RCC 7860 (cell line): ENCODE measurements around the gene MEF2B.
"Not testable (repeated sequence)": the region's sequence is repeated elsewhere in the genome, so short reads cannot be mapped to it uniquely, and the experiment has no call there.

Source experiments
- DNase-seq: peaks from one replicate; pipeline ENCODE4 v3.0.0-alpha.2; 2015; ENCODE audit warnings: low spot score
- FAIRE-seq: peaks from 2 replicates; lab custom pipeline; 2012; peaks lifted over from hg19 to GRCh38; lab: Jason Lieb, UNC

The MEF2B gene

DNA sequence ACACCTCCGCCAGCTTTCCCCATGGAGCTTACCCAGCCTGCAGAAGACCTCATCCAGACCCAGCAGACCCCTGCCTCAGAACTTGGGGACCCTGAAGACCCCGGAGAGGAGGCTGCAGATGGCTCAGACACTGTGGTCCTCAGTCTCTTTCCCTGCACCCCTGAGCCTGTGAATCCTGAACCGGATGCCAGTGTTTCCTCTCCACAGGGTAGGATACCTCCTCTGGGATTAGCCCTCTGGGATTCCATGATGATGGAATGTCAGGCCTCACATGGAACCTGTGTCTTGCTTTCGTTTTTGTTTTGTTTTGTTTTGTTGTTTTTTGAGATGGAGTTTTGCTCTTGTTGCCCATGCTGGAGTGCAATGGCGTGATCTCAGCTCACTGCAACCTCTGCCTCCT, 23.9 kb upstream of the MEF2B start:
- no peak for FAIRE-seq
- no peak for DNase-seq

DNA sequence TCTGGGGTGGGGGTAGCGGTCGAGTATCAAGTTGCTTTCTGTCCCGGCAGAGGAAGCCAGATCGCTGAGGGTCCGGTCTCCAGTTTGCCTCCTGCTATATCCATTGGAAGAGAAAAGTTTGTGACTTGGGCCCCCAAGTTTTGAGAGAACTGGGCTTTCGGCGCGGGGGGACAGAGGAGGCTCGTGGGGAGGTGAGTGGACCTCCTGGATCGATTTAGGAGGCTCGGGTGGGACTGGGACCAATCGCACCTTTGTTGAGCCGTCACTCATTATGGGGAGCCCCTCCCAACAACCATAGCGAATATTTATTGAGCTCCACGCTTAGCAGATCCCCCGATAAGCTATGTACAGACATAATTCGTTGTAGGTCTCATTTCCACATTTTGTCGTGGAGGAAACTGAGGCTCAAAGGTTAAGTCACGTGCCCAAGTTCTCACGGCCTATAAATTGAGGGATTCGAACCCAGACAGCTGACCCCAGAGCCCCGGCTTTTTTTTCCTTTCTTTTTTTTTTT, 22.9 kb upstream of the MEF2B start:
- FAIRE-seq (no peak), DNase-seq (no peak)

- peak; percentile 93 for FAIRE-seq
Measured at GRCh38 chr19:19192078-19192882, 22.2 kb upstream of the MEF2B start, which contains the start of the genes BORCS8 and RFXANK. Gene BORCS8 (minus strand): TSS chr19:19192152. CDS start chr19:19192117, 35 bp downstream. Gene RFXANK (plus strand): TSS chr19:19192258. CDS start chr19:19193947, 1,689 bp downstream.

DNA sequence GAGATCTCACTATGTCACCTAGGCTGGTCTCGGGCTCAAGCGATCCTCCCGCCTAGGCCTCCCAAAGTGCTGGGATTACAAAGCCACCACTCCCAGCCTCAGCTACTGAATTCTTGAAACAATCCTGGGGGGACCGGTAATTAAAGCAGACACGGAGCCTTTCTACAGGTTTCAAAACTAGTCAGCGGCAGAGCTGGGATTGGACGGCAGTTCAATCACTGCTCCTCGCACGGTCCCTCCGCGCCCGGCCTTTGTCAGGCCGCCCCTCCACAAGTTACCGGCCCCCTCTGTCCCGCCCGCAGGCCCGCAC, 21.7 kb upstream of the MEF2B start:
- FAIRE-seq (no peak), DNase-seq (no peak)

More at GRCh38 chr19:19192078-19192882, 22.2 kb upstream of the MEF2B start, which contains the start of the genes BORCS8 and RFXANK:
- DNase-seq = peak; percentile 95

- DNase-seq = no peak
- no peak for FAIRE-seq
Measured at GRCh38 chr19:19186742-19187141, 16.7 kb upstream of the MEF2B start.

DNA sequence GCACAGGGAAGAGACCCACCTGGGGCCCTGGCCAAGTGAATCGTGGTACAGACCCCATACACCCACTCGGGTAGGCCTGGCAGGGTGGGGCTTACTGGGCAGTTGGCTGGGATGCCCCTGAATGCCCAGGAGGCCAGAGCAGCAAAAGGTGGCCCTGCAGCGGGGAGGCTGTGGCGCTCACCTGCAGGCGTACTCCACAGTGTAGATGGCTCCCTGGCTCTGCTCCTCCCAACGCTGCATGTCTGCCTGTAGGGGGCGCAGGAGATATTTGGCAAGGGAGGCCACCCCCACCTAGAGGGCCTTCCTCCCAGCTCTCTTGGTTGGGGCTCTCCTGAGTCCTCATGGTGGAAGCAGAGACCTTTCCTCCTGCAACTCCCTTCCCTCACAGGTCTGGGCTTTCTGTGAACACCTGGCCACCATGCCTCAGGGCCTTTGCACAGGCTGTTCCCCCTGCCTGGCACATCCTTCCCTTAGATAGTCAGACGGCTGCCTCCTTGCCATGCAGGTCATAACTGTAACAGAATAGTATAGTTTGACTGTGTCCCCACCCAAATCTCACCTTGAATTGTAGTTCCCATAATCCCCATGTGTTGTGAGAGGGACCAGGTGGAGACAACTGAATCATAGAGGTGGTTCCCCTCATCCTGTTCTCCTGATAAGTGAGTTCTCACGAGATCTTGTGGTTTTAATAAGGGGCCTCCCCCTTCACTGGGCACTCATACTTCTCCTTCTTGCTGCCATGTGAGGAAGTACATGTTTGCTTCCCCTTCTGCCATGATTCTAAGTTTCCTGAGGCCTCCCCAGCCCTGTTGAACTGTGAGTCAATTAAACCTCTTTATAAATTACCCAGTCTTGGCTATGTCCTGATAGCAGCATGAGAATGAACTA, 16.0 kb upstream of the MEF2B start:
- no peak for FAIRE-seq
- peak; percentile 13 for DNase-seq

DNA sequence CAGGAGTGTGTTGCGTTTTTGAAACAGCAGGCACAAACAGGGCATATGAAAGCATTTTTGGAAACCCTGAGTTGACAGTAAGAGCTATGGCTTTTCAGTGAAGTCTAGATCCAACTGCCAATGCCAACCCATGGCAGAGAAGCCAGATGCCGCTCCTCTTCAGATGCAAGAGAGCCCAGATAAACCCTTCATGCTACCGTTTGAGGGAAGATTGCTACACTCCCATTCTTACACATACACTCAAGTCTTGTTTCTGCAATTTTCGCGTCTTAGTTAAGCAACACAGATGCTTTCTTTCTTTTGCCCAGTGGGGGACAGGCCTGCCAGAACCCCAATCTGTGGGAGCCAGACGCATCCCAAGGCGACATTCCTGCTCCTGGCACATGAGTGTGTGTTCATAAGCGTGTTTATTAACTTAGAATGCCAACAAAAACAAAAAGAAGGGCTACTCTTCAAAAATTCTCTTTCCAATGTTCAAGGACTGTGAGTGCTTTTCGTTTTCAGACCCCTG, 11.5 kb upstream of the MEF2B start:
- DNase-seq = no peak
- no peak for FAIRE-seq

DNA sequence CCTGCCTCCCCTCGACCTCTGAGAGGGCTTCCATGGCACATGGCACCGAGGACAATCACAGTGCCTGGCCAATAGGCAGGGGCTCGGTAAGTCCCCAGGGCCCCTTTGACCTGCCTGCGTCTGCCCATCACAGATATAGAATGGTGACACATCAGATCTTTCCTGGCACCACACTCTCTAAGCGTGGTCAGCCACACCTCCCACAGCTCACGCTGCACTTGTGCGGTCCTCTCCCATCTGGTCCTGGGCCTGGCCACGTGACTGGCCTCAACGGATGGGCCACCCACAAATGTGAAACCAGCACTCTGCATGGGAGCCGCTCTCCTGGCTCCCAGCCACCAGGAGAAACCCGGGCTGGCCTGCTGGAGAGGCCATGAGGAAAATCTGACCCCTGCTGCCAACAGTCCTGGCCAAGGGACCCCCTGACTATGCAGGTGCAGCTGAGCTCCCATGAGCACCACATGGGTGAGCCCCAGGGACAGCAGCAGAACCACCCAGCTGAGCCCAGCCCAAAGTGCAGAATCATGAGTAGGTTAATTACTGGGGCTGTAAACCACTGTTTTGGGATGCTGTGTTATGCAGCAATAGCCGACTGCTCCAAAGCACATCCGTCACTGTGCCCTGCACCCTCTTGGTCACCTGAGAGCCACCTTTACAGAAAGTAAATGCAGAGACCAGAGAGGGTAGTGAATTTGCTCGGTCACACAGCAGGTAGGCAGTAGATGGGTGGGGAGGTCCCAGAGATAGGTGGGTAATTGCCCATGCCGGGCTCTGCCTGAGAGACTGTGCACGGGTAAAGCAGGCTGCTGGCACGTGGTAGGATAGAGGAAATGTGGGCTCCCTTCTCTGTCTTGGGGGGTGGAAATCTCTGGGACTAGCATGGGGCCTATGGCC, 9.7 kb upstream of the MEF2B start:
- DNase-seq = no peak
- FAIRE-seq = no peak

- FAIRE-seq (no peak), DNase-seq (no peak)
Measured at GRCh38 chr19:19176950-19177349, 6.9 kb upstream of the MEF2B start.

GRCh38 chr19:19173243-19173642, 3.2 kb upstream of the MEF2B start:
- FAIRE-seq, DNase-seq: not testable (repeated sequence)

GRCh38 chr19:19171821-19172532, 1.9 kb upstream of the MEF2B start:
- DNase-seq = no peak

GRCh38 chr19:19170873-19171672, 1.0 kb upstream of the MEF2B start:
- DNase-seq = no peak
- no peak for FAIRE-seq

More at GRCh38 chr19:19171821-19172532, 1.9 kb upstream of the MEF2B start:
- no peak for FAIRE-seq

GRCh38 chr19:19169236-19170052, 619 bp downstream of the MEF2B start:
- FAIRE-seq (no peak), DNase-seq (no peak)

GRCh38 chr19:19167612-19168011, 2.5 kb downstream of the MEF2B start:
- DNase-seq (no peak), FAIRE-seq (no peak)

- FAIRE-seq = no peak
- DNase-seq = no peak
Measured at GRCh38 chr19:19165396-19165795, 4.7 kb downstream of the MEF2B start.

DNA sequence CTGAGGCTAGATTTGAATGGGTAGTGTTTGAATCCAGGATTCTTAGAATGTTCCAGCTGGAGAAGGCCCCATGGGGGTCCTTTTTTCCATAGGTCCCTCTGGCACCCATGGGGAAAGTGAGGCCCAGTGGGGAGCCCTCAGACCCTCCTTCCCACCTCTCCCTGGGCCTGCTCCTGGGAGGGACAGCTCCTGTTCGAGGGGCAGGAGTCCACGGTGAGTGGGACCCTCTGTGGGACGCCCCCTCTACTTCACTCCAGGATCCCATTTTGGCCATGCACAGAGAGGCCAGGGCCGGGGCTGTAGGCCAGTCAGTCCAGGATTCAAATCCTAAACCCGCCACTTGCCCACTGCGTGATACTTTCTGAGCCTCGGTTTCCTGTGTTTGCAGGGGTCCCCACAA, 7.6 kb downstream of the MEF2B start:
- no peak for FAIRE-seq
- DNase-seq = no peak

- no peak for FAIRE-seq
Measured at GRCh38 chr19:19160461-19161035, 9.5 kb downstream of the MEF2B start.

GRCh38 chr19:19159534-19159933, 10.5 kb downstream of the MEF2B start:
- no peak for FAIRE-seq
- no peak for DNase-seq

More at GRCh38 chr19:19160461-19161035, 9.5 kb downstream of the MEF2B start:
- no peak for DNase-seq
